HG02852 (cell line): ENCODE measurements around the gene RFX1.

Experiments used
- ATAC-seq: cut with Tn5 transposase; IDR thresholded peaks from one replicate; pipeline ENCODE4 v1.9.1; 2021; ENCODE audit warnings: mild to moderate bottlenecking, moderate library complexity; ENCODE audit not compliant: unreplicated experiment

RFX1 gene

DNA sequence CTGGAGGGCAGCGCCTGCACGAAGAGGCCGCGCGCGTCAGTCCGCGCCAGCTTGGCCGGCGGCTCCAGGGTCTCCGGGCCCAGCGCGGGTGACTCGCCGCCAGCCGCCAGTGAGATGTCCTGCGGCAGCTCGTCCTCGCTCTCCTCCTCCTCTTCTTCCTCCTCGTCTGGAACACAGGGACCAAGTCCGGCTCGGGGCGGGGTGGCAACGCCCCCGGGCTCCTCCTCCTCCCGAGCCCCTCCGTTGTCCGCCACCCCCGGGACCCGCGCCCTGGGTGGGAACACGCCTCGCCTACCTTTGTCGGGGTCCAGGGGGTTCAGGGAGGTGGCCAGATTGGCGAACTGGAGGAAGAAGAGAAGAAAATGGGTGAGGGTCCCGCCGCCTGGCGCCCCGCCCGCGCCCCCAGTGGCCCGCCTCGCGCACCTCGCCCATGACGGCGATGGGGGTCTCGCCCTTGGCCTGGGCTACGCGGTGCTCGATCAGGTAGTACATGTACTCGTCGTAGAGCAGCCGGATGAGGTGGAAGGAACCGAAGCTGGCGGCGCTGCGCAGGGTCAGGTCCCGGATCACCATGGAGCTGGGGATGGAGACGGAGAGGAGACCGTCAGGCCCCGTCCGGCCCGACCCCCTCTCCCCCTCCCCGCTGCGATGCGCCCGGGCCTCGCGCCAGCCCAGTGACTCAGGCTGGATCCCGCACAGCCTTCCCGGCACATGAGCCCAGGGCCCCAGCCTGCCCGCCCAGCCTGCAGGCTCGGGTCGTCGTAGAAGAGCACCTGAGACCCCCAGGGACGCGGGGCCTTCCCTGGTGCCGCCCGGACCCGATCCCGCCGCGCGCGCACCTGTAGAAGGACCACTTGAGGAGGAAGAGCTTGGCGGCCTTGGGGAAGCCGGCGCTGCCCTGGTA is 43.2 kb downstream of the RFX1 start:
- no peak for ATAC-seq

- ATAC-seq = no peak
Observed at GRCh38 chr19:13961826-13962698, 44.1 kb downstream of the RFX1 start.

DNA sequence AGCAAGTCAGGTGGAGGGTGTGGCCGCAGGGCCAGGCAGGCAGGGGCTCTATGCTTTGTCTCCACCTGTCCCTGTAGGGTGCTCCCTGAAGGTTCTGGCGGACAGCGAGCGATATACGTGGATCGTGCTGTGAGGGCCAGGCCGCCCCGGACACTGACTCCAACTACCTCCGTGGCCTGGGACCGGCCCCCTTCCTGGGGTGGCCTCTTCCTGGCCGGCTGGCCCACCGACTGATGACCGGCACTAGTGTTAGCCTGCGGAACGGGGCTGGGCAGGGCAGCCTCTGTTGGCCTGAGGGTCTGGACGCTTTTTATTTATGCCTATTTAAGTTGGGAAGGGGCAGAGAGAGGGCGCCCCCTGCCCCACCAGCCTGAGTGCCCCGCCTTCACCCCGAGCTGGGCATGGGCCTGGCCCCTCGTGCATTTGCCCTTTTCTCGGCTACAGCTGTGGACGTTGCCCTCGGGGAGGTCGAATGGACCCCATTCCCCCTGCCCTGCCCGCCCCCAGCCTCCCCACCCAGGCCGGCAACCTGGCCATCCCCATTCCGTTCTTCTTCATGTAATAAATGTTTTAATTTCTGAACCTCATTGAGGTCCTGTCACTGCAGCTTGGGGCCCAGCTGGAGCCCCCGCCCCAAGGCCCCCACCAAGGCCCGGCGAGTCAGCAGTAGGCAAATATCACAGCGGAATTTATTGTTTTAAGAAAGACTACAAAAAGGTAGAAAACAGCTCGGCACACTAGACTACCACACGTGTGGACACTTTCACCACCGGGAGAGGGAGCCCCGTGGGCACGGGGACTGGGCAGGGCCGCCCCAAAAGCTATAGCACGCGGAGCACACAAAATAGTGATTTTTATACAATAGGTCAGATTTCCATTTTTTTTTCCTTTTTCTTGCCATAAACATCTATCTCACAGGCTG is 45.0 kb downstream of the RFX1 start:
- ATAC-seq = no peak

GRCh38 chr19:13959962-13960862 is 45.9 kb downstream of the RFX1 start:
- no peak for ATAC-seq

- ATAC-seq = no peak
Observed at GRCh38 chr19:13959141-13959961, 46.8 kb downstream of the RFX1 start.

- ATAC-seq = no peak
Observed at GRCh38 chr19:13958043-13958442, 48.1 kb downstream of the RFX1 start.

DNA sequence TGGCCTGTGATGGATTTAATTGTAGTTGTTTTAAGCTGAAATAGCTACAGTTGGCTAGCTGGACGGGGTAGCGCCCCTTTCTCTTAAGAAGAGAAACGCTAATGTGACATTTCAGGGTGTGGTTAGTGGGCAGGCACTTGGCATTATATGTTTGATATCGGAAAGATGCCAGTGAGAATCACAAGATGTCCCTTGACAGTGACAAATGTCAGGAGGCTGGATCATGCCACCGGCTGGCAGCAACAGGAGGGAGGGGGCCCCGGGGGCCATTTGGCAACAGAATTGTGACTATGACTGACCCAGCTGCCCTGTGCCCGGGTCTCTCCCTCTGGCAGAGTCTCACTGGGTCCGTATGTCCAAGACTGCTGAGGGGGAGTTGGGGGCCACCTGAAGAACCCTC is 49.1 kb downstream of the RFX1 start:
- no peak for ATAC-seq

DNA sequence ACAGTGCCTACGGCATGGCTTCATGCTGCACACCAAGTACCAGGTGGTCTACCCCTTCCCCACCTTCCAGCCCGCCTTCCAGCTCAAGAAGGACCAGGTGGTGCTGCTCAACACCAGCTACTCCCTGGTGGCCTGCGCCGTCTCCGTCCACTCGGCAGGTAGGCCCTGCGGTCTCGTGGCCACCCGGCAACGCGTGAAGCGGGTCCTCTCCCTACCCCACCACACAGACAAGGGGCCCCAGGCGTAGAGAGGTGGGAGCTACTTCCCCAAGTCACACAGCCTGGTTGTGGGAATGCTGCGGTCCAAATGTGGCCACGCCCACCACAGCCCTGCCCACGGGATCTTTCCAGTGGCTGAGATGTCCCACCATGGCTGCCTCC is 49.8 kb downstream of the RFX1 start:
- ATAC-seq = no peak

- no peak for ATAC-seq
Observed at GRCh38 chr19:13955662-13956364, 50.3 kb downstream of the RFX1 start.

DNA sequence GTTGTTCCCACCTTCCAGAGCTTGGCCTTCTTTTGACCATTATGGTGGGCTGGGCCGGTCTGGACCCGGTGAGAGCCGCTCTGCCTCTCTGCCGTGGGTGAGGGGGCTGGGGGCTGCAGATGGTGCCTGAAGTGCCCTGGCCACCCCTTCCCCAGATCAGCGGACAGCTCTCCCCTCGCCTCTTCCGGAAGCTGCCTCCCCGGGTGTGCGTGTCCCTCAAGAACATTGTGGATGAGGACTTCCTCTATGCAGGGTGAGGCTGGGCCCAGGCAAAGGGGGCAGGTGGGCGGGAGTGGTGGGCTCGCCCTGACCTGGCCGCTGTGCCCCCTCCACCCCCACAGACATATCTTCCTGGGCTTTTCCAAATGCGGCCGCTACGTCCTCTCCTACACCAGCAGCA is 51.9 kb downstream of the RFX1 start:
- ATAC-seq = no peak

DNA sequence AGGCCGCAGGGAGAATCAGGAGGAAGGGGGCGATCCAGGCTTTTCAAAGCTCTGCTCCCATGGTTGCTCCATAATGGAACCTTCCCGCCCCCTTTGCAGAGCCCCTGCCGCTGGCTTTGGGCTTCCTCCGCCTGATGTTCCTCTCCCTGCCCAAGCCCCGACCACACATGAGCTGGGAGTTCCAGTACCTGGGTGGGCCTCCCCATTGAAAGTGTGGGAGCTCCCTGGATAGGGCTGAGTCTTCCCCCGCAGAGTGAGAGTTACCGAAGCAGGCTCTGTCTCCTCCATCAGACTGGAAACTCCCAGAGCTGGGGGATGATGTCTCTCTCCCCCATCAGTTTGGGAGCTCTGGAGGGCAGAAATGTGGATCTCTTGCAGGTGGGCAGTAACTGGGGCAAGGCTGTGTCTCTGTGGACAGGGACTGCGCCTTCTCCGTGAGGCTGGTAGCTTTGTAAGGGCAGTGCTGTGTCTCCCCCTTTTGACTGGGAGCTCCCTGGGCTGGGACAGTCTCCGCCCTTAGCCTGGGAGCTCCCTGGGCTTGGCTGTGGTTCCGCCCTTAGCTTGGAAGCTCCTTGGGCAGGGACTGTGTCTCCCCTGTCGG is 53.1 kb downstream of the RFX1 start:
- no peak for ATAC-seq

DNA sequence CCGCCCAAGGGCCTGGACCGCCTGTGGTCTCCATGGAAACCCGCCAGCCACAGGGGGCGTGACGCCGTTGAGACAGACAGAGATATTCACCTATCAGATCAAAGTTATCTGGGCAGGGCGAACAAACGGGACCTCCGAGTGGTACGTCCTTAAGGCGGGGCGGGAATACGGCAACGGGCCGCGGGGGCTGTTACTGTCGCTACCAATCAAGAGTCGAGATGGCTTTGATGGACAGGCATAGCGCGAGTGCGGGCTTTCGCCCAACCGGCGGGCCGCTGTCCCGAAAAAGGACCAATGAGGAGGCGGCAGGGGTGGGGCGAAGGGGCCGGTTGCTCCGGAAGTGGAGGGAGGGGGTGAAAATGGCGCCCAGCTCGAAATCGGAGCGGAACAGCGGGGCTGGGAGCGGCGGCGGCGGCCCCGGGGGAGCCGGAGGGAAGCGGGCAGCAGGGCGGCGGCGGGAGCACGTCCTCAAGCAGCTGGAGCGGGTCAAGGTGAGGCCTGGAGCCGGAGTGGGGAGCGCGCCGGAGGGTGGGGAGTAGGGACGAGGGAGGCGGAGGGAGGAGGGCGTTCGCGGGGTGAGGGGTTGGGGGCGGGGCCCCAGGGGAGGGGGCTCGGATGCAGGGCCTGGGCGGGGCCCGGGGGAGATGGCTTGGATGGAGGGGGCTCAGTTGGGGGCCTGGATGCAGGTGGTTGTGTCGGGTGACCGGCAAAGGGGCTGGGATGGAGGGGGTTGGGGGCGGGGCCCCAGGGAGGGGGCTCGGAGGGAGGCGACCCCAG is 53.8 kb downstream of the RFX1 start, which contains the start of gene DCAF15:
Gene DCAF15 (plus strand): TSS at position 356 of the 777 bp plus-strand sequence. CDS start 4 bp downstream, at position 360.
- ATAC-seq = peak; percentile 97

DNA sequence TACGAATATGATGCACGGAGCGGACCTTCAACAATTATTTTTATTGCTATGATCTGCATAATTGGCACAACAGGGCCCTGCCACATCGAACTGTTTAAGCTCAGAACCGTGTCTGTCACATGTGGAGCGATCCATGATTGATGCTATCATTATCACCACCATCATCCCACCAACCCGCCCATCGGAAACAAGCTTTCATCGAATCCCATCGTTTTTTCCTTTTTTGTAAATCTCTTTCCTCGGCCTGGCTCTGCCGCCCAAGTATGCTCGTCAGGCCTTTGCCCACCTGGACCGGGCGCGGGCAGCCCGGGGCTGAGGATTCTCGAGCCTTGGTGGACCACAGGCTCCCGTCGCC is 54.3 kb downstream of the RFX1 start:
- ATAC-seq = no peak

GRCh38 chr19:13951043-13951442 is 55.1 kb downstream of the RFX1 start:
- ATAC-seq = no peak

DNA sequence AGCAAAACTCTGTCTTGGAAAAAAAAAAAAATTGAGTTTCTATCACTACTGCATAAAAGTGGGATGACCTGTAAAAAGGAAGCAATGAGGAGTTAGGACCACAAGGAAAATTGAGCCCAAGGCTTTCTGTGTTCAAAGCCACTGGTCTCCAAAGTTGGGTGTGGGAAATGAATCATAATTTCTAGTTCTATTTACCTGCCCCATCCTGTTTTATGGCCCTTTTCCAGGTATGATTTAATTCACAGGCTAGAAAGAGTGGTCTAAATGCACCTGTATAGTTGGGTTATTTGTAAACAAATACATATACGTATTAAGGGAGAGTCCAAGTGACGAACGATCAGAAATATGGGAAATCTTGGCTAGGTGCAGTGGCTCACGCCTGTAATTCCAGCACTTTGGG is 59.7 kb downstream of the RFX1 start:
- ATAC-seq = no peak

- no peak for ATAC-seq
Observed at GRCh38 chr19:13942023-13942684, 64.0 kb downstream of the RFX1 start.
